Measurements from ENCODE around the gene EVA1B.

DNA sequence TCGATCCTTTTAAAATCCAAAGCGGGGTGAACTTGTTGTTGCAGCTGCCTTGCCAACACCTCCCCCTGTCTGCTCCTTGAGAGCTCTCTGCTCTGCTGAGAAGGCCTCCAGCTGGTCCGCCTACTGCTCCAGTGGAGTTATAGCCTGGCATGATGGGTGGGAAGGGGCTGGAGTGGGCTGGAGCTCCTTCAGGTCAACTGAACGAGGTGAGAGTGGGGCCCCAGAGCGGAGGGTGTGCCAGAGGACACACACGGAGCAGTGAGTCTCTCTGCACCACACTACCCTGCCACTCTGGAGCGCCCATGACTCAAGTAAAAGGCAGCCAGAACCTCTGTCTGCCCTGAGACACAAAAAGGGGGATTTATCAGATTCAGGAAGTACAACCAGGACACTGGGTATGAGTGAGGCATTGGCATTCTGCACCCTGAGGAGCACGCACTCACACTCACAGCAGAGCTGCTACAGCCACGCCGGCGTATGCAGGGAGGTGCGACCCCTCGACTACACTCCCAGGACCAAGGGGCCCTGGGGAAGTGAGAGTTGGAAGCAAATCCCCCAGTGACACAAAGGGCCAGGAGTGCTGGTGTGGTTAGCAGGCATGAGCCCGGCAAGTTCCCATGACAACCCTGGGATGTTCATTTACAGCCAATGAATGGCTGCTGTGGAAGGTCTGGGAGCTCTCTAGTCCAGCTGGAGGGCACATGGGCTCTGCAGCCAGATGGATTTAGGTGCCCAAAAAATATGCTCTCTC, 28.0 kb upstream of the EVA1B start:
- TF ChIP-seq, protein P1, sequence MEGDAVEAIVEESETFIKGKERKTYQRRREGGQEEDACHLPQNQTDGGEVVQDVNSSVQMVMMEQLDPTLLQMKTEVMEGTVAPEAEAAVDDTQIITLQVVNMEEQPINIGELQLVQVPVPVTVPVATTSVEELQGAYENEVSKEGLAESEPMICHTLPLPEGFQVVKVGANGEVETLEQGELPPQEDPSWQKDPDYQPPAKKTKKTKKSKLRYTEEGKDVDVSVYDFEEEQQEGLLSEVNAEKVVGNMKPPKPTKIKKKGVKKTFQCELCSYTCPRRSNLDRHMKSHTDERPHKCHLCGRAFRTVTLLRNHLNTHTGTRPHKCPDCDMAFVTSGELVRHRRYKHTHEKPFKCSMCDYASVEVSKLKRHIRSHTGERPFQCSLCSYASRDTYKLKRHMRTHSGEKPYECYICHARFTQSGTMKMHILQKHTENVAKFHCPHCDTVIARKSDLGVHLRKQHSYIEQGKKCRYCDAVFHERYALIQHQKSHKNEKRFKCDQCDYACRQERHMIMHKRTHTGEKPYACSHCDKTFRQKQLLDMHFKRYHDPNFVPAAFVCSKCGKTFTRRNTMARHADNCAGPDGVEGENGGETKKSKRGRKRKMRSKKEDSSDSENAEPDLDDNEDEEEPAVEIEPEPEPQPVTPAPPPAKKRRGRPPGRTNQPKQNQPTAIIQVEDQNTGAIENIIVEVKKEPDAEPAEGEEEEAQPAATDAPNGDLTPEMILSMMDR (IDR thresholded peaks at IDR 0.05; ENCODE audit: extremely low read depth in 1 of 2, insufficient read depth in 1 of 2, low read depth in 1 of 2, low read length in 2 of 2) = peak in 1 of 2 donors; percentile 6
- TF ChIP-seq EZH2 (IDR thresholded peaks at IDR 0.05; ENCODE audit: borderline replicate concordance, low read depth, low read length, severe bottlenecking) = no peak
- TF ChIP-seq MYC (IDR thresholded peaks at IDR 0.05; ENCODE audit: low read depth, low read length) = no peak
- peak; percentile 39 for TF ChIP-seq FOS (IDR thresholded peaks at IDR 0.05; ENCODE audit: borderline replicate concordance, insufficient read depth, low read length)
- no peak for TF ChIP-seq JUN (IDR thresholded peaks at IDR 0.05; ENCODE audit: borderline replicate concordance, insufficient read depth, insufficient read length, low read depth)
- peak; percentile 74 for TF ChIP-seq POLR2AphosphoS5 (IDR thresholded peaks at IDR 0.05; ENCODE audit: insufficient read depth, low read depth, low read length)
- TF ChIP-seq POLR2A (IDR thresholded peaks at IDR 0.05; ENCODE audit: low read depth, low read length) = peak; percentile 71
- TF ChIP-seq, protein P2, sequence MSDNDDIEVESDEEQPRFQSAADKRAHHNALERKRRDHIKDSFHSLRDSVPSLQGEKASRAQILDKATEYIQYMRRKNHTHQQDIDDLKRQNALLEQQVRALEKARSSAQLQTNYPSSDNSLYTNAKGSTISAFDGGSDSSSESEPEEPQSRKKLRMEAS (IDR thresholded peaks at IDR 0.05; ENCODE audit: insufficient read depth, insufficient read length) = no peak
- peak; percentile 91 for TF ChIP-seq GATA2 (IDR thresholded peaks at IDR 0.05; ENCODE audit: insufficient read depth, insufficient read length, low read depth, low read length)

Measured in endothelial cell of umbilical vein (primary cell).